Adrenal gland (tissue), 5 donors: ENCODE measurements around the gene EFNA2.

Experiments used
- POLR2A ChIP-seq, 2 donors: fragments of 450-650 bp; IDR thresholded peaks; one replicate each; pipeline ENCODE4 v1.6.1; 2017; ENCODE audit warnings: antibody characterized with exemption in 2 of 2, mild to moderate bottlenecking in 2 of 2, moderate library complexity in 1 of 2
- TF ChIP-seq, protein P1 (sequence below), 6 experiments: fragments of 450-650 bp in 4 of 6; fragments of 200-600 bp in 2 of 6; sonication (generic) in 1 of 6; IDR thresholded peaks; 1 replicate in 5 of 6; 2 replicates in 1 of 6; pipeline versions ENCODE4 v1.5.1 to v1.8.0; 2016 to 2021; ENCODE audit warnings: antibody characterized with exemption in 6 of 6, mild to moderate bottlenecking in 2 of 6, moderate library complexity in 1 of 6
- donor health status: DM: no; HTN: no; CAD: no.

DNA sequence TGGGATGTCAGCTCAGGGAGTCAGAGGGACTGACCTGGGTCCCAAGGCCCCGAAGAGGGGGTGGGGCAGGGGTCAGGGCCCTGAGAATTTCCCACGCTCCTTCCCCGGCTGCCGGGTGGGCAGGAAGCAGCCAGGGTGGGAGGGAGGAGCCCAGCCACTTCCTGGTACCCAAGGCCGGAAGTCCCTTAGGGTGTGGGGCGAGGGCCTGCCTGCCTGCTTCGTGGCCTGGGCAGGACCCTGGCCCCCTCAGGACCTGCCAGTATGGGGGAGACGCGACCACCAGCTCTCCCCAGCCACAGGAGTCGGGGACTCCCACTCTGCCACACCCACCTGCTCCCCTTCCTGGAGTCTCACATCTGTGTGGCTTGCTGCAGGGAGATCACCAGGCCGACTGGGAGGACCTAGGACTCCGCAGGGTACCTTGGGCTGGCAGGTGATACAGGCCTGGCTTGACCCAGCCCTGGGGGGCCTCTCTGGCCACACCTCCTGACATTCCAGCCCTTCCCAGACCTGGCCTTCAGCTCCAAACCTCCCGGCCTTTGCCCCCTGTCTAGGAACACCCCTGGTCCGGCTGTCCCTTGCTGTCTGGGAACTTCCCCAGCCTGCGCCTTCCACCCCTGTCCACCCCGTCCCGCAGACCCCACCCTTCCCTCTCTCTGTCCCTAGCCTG lies 26.3 kb upstream of the EFNA2 start:
- TF ChIP-seq, protein P1, sequence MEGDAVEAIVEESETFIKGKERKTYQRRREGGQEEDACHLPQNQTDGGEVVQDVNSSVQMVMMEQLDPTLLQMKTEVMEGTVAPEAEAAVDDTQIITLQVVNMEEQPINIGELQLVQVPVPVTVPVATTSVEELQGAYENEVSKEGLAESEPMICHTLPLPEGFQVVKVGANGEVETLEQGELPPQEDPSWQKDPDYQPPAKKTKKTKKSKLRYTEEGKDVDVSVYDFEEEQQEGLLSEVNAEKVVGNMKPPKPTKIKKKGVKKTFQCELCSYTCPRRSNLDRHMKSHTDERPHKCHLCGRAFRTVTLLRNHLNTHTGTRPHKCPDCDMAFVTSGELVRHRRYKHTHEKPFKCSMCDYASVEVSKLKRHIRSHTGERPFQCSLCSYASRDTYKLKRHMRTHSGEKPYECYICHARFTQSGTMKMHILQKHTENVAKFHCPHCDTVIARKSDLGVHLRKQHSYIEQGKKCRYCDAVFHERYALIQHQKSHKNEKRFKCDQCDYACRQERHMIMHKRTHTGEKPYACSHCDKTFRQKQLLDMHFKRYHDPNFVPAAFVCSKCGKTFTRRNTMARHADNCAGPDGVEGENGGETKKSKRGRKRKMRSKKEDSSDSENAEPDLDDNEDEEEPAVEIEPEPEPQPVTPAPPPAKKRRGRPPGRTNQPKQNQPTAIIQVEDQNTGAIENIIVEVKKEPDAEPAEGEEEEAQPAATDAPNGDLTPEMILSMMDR (IDR thresholded peaks at IDR 0.05): no peak
- no peak for TF ChIP-seq POLR2A (IDR thresholded peaks at IDR 0.05)
